Measurements from ENCODE around the gene ZNF511.
"Not testable (repeated sequence)": the region's sequence is repeated elsewhere in the genome, so short reads cannot be mapped to it uniquely, and the experiment has no call there.

ZNF511 gene

DNA sequence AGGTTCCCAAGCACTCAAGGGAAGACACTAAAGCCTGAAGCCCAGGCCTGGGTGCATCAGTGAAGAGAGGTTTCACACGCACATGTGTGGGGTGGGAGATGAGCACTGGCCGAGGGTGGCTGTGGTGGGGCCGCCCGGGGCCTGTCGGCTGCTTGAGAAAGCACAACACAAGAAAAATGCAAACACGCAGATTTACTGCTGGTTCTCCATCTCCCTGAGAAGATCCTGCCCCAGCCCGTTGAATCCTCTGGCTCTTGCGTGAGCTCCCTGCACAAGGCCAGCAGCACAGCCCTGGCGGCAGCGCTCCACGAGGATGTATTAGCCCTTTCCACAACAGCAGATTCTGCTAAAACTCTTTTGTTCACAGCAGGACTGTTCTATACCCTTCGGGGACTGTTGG is 6.2 kb downstream of the ZNF511 start:
- no peak for DNase-seq (ENCODE audit: low read depth, low spot score)

GRCh38 chr10:133315847-133316246 is 7.1 kb downstream of the ZNF511 start:
- no peak for DNase-seq (ENCODE audit: low read depth, low spot score)

GRCh38 chr10:133316266-133316665 is 7.6 kb downstream of the ZNF511 start:
- no peak for DNase-seq (ENCODE audit: low read depth, low spot score)

DNA sequence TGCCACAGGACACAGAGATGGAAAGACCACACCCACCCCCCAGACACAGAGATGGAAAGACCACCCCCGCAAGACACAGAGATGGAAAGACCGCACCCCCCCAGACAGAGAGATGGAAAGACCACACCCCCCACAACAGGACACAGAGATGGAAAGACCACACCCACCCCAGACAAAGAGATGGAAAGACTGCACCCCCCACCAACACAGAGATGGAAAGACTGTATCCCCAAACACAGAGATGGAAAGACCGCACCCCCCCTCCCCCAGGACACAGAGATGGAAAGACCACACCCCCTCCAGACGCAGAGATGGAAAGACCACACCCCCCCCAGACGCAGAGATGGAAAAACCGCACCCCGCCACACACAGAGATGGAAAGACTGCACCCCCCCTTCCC is 8.0 kb downstream of the ZNF511 start:
- no peak for DNase-seq (ENCODE audit: low read depth, low spot score)

- DNase-seq (ENCODE audit: low read depth, low spot score) = no peak
Observed at GRCh38 chr10:133318494-133319127, 9.9 kb downstream of the ZNF511 start.

DNA sequence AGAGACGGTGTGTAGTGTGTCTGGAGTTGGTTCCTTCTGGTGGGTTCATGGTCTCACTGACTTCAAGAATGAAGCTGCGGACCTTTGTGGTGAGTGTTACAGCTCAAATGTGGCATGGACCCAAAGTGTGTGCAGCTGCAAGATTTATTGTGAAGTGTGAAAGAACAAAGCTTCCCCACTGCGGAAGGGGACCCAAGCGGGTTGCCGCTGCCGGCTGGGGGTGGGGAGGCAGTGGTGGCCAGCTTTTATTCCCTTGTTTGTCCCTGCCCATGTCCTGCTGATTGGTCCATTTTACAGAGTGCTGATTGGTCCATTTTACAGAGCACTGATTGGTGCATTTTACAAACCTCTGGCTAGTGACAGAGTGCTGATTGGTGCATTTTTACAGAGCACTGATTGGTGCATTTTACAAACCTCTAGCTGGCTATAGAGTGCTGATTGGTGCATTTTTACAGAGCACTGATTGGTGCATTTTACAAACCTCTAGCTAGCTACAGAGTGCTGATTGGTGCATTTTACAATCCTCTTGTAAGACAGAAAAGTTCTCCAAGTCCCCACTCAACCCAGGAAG is 12.2 kb downstream of the ZNF511 start:
- not testable (repeated sequence) for DNase-seq (ENCODE audit: low read depth, low spot score)

DNA sequence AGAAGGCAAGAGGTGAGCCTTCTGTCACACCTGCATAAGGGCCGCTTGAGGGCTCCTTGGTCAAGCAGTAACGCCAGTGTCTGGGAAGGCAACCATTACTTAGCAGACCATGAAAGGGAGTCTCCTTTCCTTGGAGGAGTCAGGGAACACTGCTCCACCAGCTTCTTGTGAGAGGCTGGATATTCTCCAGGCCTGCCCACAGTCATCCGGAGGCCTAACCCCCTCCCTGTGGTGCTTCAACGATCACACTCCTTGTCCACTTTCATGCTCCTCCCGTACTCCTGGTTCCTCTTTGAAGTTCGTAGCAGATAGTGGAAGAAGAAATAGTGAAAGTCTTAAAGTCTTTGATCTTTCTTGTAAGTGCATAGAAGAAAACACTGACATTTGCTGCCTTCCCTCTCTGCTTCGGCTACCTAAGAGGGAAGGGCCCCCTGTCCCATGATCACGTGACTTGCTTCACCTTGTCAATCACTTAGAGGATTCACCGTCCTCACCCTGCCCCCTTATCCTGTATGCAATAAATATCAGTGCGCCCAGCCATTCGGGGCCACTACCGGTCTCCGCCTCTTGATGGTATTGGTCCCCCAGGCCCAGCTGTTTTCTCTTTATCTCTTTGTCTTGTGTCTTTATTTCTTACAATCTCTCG is 13.5 kb downstream of the ZNF511 start:
- not testable (repeated sequence) for DNase-seq (ENCODE audit: low read depth, low spot score)

DNA sequence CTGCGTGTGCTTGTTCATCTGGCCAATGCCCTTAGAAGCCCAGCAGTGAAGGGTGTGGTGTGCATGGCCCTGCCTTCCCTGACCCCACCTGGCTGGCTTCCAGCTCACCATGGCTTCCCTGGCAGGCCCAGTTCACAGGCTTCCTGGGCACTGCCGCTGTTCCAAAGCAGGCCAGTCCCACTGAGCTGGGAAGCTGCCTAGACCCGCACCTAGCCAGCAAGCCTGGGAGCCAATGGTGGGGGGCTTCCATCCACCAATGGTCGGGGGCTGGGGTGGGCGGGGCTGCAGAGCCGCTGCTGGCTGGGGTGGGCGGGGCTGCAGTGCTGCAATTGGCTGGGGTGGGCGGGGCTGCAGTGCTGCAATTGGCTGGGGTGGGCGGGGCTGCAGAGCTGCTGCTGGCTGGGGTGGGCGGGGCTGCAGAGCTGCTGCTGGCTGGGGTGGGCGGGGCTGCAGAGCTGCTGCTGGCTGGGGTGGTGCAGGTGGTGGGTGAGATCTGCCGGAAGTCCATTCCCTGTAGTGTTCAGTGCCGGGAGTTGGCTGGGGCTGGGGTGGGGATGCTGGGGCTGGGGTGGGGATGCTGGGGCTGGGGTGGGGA is 15.6 kb downstream of the ZNF511 start:
- DNase-seq (ENCODE audit: low read depth, low spot score) = no peak

GRCh38 chr10:133324857-133325260 is 16.1 kb downstream of the ZNF511 start:
- DNase-seq (ENCODE audit: low read depth, low spot score) = no peak

- no peak for DNase-seq (ENCODE audit: low read depth, low spot score)
Observed at GRCh38 chr10:133325440-133326222, 16.9 kb downstream of the ZNF511 start.

- no peak for DNase-seq (ENCODE audit: low read depth, low spot score)
Observed at GRCh38 chr10:133326223-133326551, 17.5 kb downstream of the ZNF511 start.

- DNase-seq (ENCODE audit: low read depth, low spot score) = no peak
Observed at GRCh38 chr10:133326745-133327650, 18.3 kb downstream of the ZNF511 start.

DNA sequence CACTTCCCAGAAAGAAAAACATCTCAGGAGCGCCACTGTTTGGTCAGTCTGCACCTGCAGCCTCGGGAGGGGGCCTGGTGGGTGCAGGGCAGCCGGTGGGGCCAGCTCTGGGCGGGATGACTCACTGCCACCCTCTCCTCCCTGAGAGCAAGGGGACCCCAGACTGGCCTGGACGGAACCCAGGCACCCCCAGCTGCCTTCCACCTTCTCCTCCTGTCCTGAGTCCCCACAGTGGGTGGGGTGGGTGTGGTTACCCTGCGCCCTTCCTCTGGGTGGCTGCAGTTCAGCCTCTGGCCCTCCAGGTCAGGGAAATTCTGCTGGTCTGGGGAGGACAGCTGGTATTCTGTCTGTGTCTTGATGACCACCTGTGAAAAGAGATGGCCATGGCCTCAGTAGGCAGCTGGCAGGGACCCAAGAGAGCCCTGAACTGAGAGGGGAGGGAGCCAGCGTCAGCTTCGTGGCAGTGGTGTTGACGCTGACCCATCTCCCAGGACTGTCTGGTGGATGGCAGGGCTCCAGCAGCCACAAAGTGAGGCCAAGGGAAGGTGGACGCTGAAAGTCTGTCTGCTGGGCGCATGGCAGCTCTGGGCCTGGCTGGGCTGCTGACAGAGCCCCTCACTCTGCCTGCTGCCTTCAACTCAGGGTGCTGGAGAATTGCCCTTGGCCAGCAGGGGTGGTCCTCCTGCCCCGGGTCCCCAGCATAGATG is 19.1 kb downstream of the ZNF511 start:
- DNase-seq (ENCODE audit: low read depth, low spot score) = no peak

GRCh38 chr10:133328358-133329343 is 19.9 kb downstream of the ZNF511 start:
- no peak for DNase-seq (ENCODE audit: low read depth, low spot score)

DNA sequence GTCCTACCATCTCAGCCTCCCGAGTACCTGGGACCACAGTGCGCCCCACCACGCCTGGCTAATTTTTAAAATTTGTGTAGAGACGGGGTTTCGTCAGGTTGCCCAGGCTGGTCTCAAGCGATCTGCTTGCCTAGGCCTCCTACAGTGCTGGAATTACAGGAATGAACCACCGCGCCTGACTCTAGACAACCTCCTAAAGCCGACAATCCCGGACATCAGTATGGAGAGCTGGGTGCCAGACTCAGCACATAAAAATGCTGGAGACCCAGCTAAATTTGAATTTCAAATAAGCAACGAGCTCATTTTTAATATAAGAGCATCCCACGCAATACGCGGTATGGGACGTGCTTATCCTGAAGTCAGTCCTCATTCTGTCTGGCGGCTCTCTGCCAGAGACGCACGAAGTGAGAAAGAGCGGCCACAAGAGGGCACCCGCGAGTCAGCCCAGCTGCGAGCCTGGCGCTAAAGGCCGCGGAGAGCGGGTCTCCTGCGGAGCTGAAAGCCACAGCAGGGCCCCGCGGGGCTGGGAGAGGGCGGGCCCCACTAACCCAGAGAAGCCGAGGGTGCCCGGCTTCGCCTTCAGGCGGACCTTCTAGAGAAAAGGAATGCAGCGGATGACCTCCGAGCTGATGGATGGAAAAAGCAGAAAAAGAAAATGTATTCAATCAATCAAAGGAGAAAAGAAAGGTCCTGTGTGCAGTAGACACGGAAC is 20.9 kb downstream of the ZNF511 start:
- no peak for DNase-seq (ENCODE audit: low read depth, low spot score)

DNA sequence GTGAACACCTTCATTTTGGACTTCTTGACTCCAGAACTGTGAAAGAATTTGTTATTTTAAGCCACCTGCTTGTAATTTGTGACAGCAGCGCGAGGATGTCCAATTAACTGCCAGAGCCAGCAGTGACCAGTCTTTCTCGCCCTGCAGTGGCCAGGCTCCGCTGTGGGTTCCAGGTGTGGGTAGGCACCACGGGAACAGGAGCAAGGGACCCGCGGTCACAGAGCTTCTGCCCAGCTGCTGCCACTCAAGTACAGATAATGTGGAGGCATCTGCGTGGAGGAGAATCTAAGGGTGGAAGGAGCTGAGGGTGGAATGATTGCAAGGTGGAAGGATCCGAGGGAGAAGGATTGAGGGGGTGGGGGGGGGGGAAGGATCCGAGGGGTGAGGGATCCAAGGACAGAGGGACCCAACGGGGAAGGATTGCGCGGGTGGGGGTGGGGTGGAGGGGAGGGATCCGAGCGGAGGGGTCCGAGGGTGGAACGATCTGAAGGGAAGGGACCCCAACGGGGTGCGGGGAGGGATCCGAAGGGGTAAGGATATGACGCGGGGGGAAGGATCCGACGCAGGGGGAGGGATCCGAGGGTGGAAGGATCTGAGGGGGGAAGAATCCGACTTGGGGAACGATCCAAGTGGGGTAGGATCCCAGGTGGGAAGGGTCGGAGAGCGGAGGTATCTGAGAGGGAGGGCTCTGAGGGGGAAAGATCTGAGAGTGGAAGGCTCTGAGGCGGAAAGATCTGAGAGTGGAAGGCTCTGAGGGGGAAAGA is 24.4 kb downstream of the ZNF511 start:
- no peak for DNase-seq (ENCODE audit: low read depth, low spot score)

DNA sequence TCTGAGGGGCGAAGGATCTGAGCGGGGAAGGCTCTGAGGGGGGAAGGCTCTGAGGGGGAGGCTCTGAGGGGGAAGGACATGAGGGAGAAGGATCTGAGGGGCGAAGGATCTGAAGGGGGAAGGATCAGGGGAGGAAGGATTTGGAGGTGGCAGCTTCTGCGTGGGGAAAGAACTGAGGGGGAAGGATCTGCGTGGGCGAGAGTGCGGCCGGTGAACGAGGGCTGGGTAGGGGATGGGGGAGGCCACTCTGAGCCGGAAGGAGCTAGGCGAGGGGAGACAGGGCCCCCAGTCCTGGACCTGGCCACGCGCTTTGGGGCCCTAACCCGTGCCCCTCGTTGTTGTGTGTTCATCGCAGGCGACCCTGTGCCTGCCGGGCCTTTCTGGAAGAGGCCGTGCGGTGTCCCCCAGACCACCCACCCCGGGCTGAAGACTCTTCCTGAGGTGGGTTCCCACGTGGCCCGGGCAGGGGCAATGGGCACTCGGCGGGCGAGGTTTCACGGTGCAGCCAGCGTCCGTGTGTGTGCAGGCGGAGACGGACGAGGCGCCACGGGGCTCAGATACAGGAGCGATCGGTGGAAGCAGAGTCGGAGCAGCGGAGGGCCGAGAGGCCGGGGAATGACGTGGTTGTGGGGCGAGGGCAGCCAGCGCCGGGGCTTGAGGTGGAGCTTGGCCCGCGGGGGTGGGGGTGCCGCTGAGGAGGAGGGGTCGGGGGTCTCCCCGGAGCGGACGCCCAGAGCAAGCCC is 26.0 kb downstream of the ZNF511 start:
- DNase-seq (ENCODE audit: low read depth, low spot score) = no peak
